Activated CD8-positive, alpha-beta memory T cell treated with anti-CD3 and anti-CD28 coated beads, Interleukin-2, amount 50 U/mL, for 48 hours (primary cell): ENCODE measurements around the gene NEDD8.

ENCODE experiments used
- DNase-seq: peaks from one replicate; pipeline ENCODE4 v3.0.0-alpha.2; 2020

Gene NEDD8

GRCh38 chr14:24177041-24177825, 54.9 kb downstream of the NEDD8 start:
- no peak for DNase-seq

- no peak for DNase-seq
These were observed 55.6 kb downstream of the NEDD8 start for GRCh38 chr14:24176599-24176998.

GRCh38 chr14:24172871-24173281, 59.3 kb downstream of the NEDD8 start:
- no peak for DNase-seq

GRCh38 chr14:24172261-24172860, 59.8 kb downstream of the NEDD8 start:
- no peak for DNase-seq

DNA sequence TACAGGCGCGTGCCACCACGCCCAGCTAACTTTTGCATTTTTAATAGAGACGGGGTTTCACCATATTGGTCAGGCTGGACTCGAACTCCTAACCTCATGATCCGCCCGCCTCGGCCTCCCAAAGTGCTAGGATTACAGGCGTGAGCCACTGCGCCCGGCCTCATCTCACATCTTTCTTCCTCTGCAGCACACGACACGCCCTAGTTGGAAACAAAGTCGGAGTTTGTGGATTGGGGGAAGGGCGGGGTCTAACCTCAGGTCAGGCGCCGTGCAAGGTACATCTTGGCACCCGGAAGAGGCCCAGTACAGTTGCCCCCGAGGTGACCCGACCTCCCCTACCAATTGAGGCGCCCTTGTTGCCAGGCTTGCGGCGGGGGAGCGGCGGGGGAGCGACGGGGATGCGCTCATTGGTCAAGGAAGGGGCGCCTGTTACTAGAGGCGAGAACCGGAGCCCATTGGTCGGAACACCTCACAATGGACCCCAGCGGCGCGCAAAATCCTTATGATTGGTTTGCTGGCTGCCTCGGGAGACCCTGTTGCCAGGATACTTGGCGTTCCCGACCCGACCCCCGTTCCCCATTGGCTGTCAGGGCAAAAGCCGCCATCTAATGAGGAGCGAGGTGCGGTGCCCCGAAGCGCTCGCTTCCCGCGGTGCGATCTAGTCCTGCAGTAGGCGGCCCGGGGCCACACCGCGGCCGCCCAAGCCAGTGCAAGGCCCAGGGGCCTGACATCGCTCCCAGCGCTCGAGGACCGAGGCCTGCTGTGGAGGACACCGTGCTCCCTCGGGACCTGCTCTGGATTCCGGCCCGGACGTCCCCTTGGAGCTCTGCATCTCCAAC, 60.5 kb downstream of the NEDD8 start, which contains the start of gene REC8:
Gene REC8, plus strand, starts transcription at position 659 of the 839 bp plus-strand sequence. CDS start 473 bp downstream, outside the sequence.
- peak; percentile 89 for DNase-seq

GRCh38 chr14:24167469-24168114, 64.6 kb downstream of the NEDD8 start:
- DNase-seq = no peak
